Left ventricle myocardium inferior (tissue), 1 donor: Measurements from ENCODE around the gene SLC46A2. TPM values are rescaled to one million over a fixed set of nuclear protein-coding genes. Genes with fewer than 3 reads are reported as not detected.

Experiments
- DNase-seq: peaks from one replicate; pipeline ENCODE4 v3.0.0-alpha.2; 2020
- H3K27ac ChIP-seq: fragments of 200-600 bp; replicated peaks from 2 replicates; pipeline ENCODE4 v1.8.0; 2021
- H3K27me3 ChIP-seq: fragments of 200-600 bp; 2 replicates; pipeline ENCODE4 v1.8.0; 2021; ENCODE audit warnings: low read depth
- H3K36me3 ChIP-seq: fragments of 200-600 bp; 2 replicates; pipeline ENCODE4 v1.8.0; 2021
- H3K4me1 ChIP-seq: fragments of 200-600 bp; 2 replicates; pipeline ENCODE4 v1.8.0; 2021
- H3K4me3 ChIP-seq: fragments of 200-600 bp; 2 replicates; pipeline ENCODE4 v1.8.0; 2021; ENCODE audit warnings: mild to moderate bottlenecking, moderate library complexity
- H3K9me3 ChIP-seq: fragments of 200-600 bp; replicated peaks from 2 replicates; pipeline ENCODE4 v1.8.0; 2021
- intact Hi-C: fragments of 100-400 bp; cut with micrococcal nuclease; formaldehyde crosslinking; loops from one replicate; pipeline ENCODE4 v1.11.0; 2022
- total RNA-seq: library from RNA; stranded (reverse); fragmentation: NEBNext Ultra II Directional; extraction: Animal tissue kit (Norgen Biotek cat#: 25700); gene quantifications from one replicate; pipeline ENCODE4 v1.2.1, GENCODE V29; 2021
- TF ChIP-seq, protein P1 (sequence below): fragments of 200-600 bp; IDR thresholded peaks from 2 replicates; pipeline ENCODE4 v1.8.0; 2021; ENCODE audit warnings: antibody characterized with exemption, mild to moderate bottlenecking, borderline replicate concordance
- donor health status: DM: no; HTN: yes; CAD: no; lungs with severe emphysema.

The SLC46A2 gene
- total RNA-seq, 1 donor from 2014 or later, result not detected

DNA sequence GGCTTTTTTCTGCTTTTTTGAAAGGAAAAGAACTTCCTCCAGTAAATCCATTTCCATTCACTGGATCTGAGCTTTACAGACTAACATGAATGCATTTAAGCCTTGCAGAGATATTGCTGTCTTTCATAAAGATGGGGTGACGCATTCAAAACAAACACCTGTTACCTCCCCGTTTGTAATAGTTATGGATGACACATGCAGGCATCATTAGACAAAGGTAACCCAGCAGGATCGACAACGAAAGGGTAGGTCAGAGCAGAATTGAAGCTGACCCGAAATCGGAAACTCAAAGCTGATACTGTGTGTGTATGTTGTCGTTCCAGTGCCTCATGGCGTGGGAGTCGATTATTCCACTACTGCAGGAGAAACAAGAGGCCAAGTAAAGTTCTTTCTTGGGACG is 22.2 kb downstream of the SLC46A2 start:
- H3K36me3 ChIP-seq, result peaks cover 33% of the 10 kb centered on the region
- TF ChIP-seq, protein P1, sequence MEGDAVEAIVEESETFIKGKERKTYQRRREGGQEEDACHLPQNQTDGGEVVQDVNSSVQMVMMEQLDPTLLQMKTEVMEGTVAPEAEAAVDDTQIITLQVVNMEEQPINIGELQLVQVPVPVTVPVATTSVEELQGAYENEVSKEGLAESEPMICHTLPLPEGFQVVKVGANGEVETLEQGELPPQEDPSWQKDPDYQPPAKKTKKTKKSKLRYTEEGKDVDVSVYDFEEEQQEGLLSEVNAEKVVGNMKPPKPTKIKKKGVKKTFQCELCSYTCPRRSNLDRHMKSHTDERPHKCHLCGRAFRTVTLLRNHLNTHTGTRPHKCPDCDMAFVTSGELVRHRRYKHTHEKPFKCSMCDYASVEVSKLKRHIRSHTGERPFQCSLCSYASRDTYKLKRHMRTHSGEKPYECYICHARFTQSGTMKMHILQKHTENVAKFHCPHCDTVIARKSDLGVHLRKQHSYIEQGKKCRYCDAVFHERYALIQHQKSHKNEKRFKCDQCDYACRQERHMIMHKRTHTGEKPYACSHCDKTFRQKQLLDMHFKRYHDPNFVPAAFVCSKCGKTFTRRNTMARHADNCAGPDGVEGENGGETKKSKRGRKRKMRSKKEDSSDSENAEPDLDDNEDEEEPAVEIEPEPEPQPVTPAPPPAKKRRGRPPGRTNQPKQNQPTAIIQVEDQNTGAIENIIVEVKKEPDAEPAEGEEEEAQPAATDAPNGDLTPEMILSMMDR, result no peak

DNA sequence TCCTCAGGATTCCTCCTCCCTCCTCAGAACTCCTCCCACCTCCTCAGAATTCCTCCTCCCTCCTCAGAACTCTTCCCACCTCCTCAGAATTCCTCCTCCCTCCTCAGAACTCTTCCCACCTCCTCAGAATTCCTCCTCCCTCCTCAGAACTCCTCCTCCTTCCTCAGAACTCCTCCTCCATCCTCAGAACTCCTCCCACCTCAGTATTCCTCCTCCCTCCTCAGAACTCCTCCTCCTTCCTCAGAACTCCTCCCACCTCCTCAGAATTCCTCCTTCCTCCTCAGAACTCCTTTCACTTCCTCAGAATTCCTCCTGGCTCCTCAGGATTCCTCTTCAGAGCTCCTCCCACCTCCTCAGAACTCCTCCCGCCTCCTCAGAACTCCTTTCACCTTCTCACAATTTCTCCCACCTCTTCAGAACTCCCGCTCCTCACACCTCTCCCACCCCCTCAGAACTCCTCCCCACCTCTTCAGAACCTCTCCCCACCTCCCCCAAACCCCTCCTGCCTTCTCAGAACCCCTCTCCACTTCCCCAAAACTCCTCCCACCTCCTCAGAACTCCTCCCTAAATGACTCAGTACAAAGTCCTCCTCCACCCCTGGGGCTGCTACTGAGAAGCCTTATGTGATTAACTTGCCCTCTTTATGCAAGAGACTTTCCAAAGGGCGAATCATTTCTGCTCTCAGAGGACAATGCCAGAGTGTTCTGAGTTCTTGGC is 23.2 kb downstream of the SLC46A2 start:
- peaks cover 33% of the 10 kb centered on the region for H3K36me3 ChIP-seq
- H3K4me1 ChIP-seq, result peaks cover 3% of the 10 kb centered on the region
- no peaks in the 10 kb centered on the region for H3K9me3 ChIP-seq
- H3K4me3 ChIP-seq, result no peak overlapping the region
- TF ChIP-seq, protein P1, result no peak
- H3K27ac ChIP-seq, result no peak overlapping the region
- DNase-seq, result no peak
- no peaks in the 10 kb centered on the region for H3K27me3 ChIP-seq
- intact Hi-C loops, result no loop called here

More for the DNA sequence above, 22.2 kb downstream of the SLC46A2 start:
- no peak overlapping the region for H3K4me3 ChIP-seq
- no peak for DNase-seq
- intact Hi-C loops, result no loop called here
- H3K27me3 ChIP-seq, result no peaks in the 10 kb centered on the region
- H3K4me1 ChIP-seq, result no peaks in the 10 kb centered on the region
- no peak overlapping the region for H3K27ac ChIP-seq
- H3K9me3 ChIP-seq, result no peaks in the 10 kb centered on the region

DNA sequence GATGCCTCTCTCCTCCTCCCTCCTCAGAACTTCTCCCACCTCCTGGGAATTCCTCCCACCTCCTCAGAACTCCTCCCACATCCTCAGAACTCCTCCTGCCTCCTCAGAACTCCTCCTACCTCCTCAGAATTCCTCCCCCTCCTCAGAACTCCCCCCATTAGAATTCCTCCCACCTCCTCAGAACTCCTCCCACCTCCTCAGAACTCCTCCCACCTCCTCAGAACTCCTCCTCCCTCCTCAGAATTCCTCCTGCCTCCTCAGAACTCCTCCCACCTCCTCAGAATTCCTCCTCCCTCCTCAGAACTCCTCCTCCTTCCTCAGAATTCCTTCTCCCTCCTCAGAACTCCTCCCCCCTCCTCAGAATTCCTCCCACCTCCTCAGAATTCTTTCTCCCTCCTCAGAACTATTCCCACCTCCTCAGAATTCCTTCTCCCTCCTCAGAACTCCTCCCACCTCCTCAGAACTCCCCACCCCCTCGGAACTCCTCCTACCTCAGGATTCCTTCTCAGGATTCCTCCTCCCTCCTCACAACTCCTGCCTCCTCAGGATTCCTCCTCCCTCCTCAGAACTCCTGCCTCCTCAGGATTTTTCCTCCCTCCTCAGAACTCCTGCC is 23.9 kb downstream of the SLC46A2 start:
- Histone ChIP-seq H3K36me3 (peaks cover 33% of the 10 kb centered on the region), H3K27ac (no peak overlapping the region), H3K4me1 (peaks cover 8% of the 10 kb centered on the region), H3K4me3 (no peak overlapping the region), H3K9me3 (no peaks in the 10 kb centered on the region), H3K27me3 (no peaks in the 10 kb centered on the region)
- intact Hi-C loops, result no loop called here
- TF ChIP-seq, protein P1, result no peak
- DNase-seq, result no peak

DNA sequence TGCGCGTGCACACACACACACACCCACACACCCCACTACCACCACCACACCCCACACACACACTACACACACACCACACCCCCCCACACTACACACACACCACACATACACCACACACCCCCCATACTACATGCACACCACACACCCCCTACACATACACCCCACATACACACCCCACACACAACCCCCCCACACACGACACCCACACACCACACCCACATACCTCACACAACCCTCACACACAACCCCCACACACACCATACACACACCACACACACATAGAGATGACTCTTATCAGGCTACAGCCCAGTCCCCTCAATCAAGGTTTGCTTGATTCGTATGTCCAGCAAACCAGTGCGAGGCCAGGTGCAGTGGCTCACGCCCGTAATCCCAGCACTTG is 25.7 kb downstream of the SLC46A2 start:
- H3K9me3 ChIP-seq, result no peaks in the 10 kb centered on the region
- H3K4me1 ChIP-seq, result peaks cover 19% of the 10 kb centered on the region
- no peak overlapping the region for H3K27ac ChIP-seq
- H3K4me3 ChIP-seq, result no peak overlapping the region
- H3K36me3 ChIP-seq, result peaks cover 27% of the 10 kb centered on the region
- DNase-seq, result no peak
- TF ChIP-seq, protein P1, result no peak
- no peaks in the 10 kb centered on the region for H3K27me3 ChIP-seq
- intact Hi-C loops, result no loop called here

DNA sequence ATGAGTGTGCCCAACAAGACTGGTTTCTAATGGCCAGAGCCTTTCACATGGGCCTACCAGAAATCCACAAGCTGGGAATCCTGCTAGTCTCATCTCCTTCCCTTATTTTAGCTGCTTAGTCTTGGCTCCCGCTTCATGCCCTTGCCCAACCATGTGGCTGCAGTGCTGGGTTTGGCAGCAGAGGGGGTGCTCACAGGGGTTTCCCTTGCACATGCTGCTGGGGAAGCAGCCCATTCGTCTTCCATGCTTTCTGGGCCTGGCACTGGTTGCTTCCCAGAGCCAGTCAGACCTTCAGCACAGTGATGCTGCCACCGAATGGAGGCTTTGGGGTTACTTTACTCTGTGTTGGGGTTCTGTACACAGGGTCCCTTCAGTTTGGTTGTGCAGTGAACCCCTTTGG is 26.3 kb downstream of the SLC46A2 start:
- TF ChIP-seq, protein P1, result no peak
- H3K4me1 ChIP-seq, result peaks cover 19% of the 10 kb centered on the region
- no peak for DNase-seq
- H3K9me3 ChIP-seq, result no peaks in the 10 kb centered on the region
- intact Hi-C loops, result no loop called here
- no peaks in the 10 kb centered on the region for H3K27me3 ChIP-seq
- H3K4me3 ChIP-seq, result no peak overlapping the region
- H3K27ac ChIP-seq, result no peak overlapping the region
- peaks cover 22% of the 10 kb centered on the region for H3K36me3 ChIP-seq
